NB4 (cell line): Measurements from ENCODE around the gene TYW1.

Experiments used
- CTCF ChIP-seq: IDR thresholded peaks from one replicate; pipeline ENCODE4 v1.5.1; 2012; ENCODE audit warnings: low read depth, low read length
- MYC ChIP-seq: IDR thresholded peaks from 2 replicates; pipeline ENCODE4 v1.6.1; 2011; ENCODE audit warnings: low read depth, low read length
- POLR2A ChIP-seq: IDR thresholded peaks from 2 replicates; pipeline ENCODE4 v1.6.1; 2011; ENCODE audit warnings: mild to moderate bottlenecking; ENCODE audit not compliant: insufficient read length; ENCODE audit errors: extremely low read depth

GRCh38 chr7:66950311-66950710 is 46.3 kb upstream of the TYW1 start:
- no peak for TF ChIP-seq POLR2A
- no peak for TF ChIP-seq CTCF
- no peak for TF ChIP-seq MYC
